ENCODE data around the gene TAS2R14.

The TAS2R14 gene

GRCh38 chr12:10891937-10892336, 47.1 kb downstream of the TAS2R14 start:
- no peaks in the 10 kb centered on the region for H3K4me1 ChIP-seq (ENCODE audit: insufficient read depth, low read length)
- no peak overlapping the region for H3K9ac ChIP-seq (ENCODE audit: low read depth, low read length)
- TF ChIP-seq EZH2 (IDR thresholded peaks at IDR 0.05; ENCODE audit: borderline replicate concordance, low read depth, low read length, severe bottlenecking) (no peak), CTCF (IDR thresholded peaks at IDR 0.05; ENCODE audit: borderline replicate concordance, extremely low read depth, low read length, poor library complexity, severe bottlenecking) (no peak)
- no peaks in the 10 kb centered on the region for H4K20me1 ChIP-seq (ENCODE audit: insufficient read depth, low read length)
- no peak overlapping the region for H3K27ac ChIP-seq (ENCODE audit: low read length)
- ATAC-seq (ENCODE audit: insufficient read depth, low read depth) (no peak), DNase-seq (no peak)
- H3K9me3 ChIP-seq (ENCODE audit: insufficient read depth, low read length, severe bottlenecking): no peaks in the 10 kb centered on the region
- H3K4me2 ChIP-seq (ENCODE audit: insufficient read depth, low read length): no peak overlapping the region
- no peak overlapping the region for H3K4me3 ChIP-seq (ENCODE audit: low read depth in 1 of 2, low read length in 2 of 2)
- H3K79me2 ChIP-seq (ENCODE audit: insufficient read depth, low read length): no peaks in the 10 kb centered on the region
- H3K27me3 ChIP-seq (ENCODE audit: insufficient read depth, low read length, poor library complexity): no peaks in the 10 kb centered on the region
- peaks cover 6% of the 10 kb centered on the region; the same call in 1 of the 2 replicates for H3K36me3 ChIP-seq (ENCODE audit: insufficient read depth, low read length)
- no peak overlapping the region for H2AFZ ChIP-seq (ENCODE audit: low read depth, low read length)

DNA sequence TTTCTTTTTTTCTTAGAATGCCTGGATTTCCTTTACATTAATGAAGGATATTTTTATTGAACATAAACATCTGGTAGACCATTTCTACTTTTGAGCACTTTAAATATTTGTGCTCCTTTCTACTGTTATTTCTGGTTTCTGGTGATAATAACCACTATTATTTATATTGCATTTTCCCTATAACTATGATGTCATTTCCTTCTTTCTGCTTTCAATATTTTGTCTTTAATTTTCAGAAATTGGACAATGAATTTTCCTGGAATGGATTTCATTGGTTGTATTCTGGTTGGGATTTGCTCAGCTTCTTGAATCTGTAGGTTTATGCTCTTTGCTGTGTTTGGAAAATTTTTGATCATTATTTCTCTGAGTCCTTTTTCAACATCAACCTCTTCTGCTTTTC, 49.8 kb downstream of the TAS2R14 start:
- Histone ChIP-seq H3K27ac (ENCODE audit: low read length) (no peak overlapping the region), H3K4me2 (ENCODE audit: insufficient read depth, low read length) (no peak overlapping the region), H3K27me3 (ENCODE audit: insufficient read depth, low read length, poor library complexity) (no peaks in the 10 kb centered on the region), H4K20me1 (ENCODE audit: insufficient read depth, low read length) (no peaks in the 10 kb centered on the region), H3K79me2 (ENCODE audit: insufficient read depth, low read length) (no peaks in the 10 kb centered on the region), H3K9ac (ENCODE audit: low read depth, low read length) (no peak overlapping the region), H3K4me3 (ENCODE audit: low read depth in 1 of 2, low read length in 2 of 2) (no peak overlapping the region), H2AFZ (ENCODE audit: low read depth, low read length) (no peak overlapping the region), H3K9me3 (ENCODE audit: insufficient read depth, low read length, severe bottlenecking) (no peaks in the 10 kb centered on the region), H3K36me3 (ENCODE audit: insufficient read depth, low read length) (peaks cover 3% of the 10 kb centered on the region; the same call in 1 of the 2 replicates), H3K4me1 (ENCODE audit: insufficient read depth, low read length) (no peaks in the 10 kb centered on the region)
- DNase-seq (no peak), ATAC-seq (ENCODE audit: insufficient read depth, low read depth) (no peak)
- TF ChIP-seq EZH2 (IDR thresholded peaks at IDR 0.05; ENCODE audit: borderline replicate concordance, low read depth, low read length, severe bottlenecking) (no peak), CTCF (IDR thresholded peaks at IDR 0.05; ENCODE audit: borderline replicate concordance, extremely low read depth, low read length, poor library complexity, severe bottlenecking) (no peak)

Data from DND-41 (cell line).